ENCODE results near the gene RPL27. TPM values are rescaled to one million over a fixed set of nuclear protein-coding genes. Genes with fewer than 3 reads are reported as not detected.
"Not testable (repeated sequence)": the region's sequence is repeated elsewhere in the genome, so short reads cannot be mapped to it uniquely, and the experiment has no call there.

The RPL27 gene
- total RNA-seq, 4 donors from 2014 or later = 243 to 836 (median 677) TPM

DNA sequence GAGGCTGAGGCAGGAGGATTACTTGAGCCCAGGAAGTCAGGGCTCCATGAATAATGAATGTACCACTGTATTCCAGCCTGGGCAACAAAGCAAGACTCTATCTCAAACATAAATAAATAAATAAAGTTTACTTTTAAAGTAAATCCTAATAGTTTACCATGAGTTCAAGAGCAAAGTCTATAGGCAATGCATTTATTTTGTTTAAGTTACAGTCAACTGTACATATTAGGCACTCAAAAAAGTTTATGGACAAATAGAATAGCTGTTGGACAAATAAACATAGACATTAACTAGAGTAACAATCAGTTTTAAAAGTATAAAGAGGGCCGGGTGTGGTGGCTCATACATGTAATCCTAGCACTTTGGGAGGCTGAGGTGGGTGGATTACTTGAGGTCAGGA is 30.3 kb upstream of the RPL27 start:
- in situ Hi-C loops (cut with MboI; ENCODE audit: low pct_ligation_motif_present in 1 of 4, low pct_unique_long_range_greater_than_20kb in 1 of 4, low sequenced_read_pairs in 3 of 4) (no loop called here), intact Hi-C loops (cut with DNase I; ENCODE audit: low total_unique reads) (no loop called here)
- Histone ChIP-seq H3K27me3 (no peaks in the 10 kb centered on the region), H3K36me3 (no peaks in the 10 kb centered on the region), H3K9me3 (no peaks in the 10 kb centered on the region), H3K4me3 (no peak overlapping the region), H3K27ac (no peak overlapping the region), H3K4me1 (peaks cover 3 to 15% (median 7%) of the 10 kb centered on the region in 4 donors)
- TF ChIP-seq EP300 (IDR thresholded peaks at IDR 0.05; ENCODE audit: low read depth) (no peak), POLR2AphosphoS5 (IDR thresholded peaks at IDR 0.05) (no peak), POLR2A (IDR thresholded peaks at IDR 0.05) (no peak)
- TF ChIP-seq, protein P1, sequence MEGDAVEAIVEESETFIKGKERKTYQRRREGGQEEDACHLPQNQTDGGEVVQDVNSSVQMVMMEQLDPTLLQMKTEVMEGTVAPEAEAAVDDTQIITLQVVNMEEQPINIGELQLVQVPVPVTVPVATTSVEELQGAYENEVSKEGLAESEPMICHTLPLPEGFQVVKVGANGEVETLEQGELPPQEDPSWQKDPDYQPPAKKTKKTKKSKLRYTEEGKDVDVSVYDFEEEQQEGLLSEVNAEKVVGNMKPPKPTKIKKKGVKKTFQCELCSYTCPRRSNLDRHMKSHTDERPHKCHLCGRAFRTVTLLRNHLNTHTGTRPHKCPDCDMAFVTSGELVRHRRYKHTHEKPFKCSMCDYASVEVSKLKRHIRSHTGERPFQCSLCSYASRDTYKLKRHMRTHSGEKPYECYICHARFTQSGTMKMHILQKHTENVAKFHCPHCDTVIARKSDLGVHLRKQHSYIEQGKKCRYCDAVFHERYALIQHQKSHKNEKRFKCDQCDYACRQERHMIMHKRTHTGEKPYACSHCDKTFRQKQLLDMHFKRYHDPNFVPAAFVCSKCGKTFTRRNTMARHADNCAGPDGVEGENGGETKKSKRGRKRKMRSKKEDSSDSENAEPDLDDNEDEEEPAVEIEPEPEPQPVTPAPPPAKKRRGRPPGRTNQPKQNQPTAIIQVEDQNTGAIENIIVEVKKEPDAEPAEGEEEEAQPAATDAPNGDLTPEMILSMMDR (IDR thresholded peaks at IDR 0.05) = no peak
- WGBS, 2 donors (ENCODE audit: low coverage in 1 of 2) = 22 to 57% methylated on average over 1 of the region's 1 CpG
- DNase-seq = no peak

DNA sequence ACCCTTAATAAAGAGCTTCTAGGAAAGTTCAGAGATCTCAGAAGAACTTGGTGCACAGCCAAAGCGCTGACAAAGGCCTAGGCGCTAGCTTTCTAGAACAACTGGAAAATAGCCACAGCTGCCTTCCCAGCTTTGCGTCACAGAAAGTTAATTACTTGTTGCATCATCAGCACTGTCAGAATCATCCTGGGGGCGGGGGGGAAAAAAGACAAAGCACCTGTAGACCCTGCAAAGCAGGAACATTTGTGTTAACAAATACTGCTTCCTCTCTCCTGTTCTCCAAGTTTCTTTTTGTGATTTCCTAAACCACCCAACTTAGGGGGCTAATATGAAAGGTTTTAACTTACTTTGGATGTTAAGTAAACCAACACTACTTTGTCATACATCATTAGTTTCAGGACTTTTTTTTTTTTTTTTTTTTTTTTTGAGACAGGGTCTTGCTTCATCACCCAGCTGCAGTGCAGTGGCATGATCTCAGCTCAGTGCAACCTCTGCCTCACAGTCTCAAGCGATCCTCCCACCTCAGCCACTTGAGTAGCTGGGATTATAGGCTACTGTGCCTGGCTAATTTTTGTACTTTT is 29.1 kb upstream of the RPL27 start:
- in situ Hi-C loops (cut with MboI; ENCODE audit: low pct_ligation_motif_present in 1 of 4, low pct_unique_long_range_greater_than_20kb in 1 of 4, low sequenced_read_pairs in 3 of 4) = no loop called here
- TF ChIP-seq POLR2A (IDR thresholded peaks at IDR 0.05) (no peak), POLR2AphosphoS5 (IDR thresholded peaks at IDR 0.05) (no peak), EP300 (IDR thresholded peaks at IDR 0.05; ENCODE audit: low read depth) (no peak)
- TF ChIP-seq, protein P1 (IDR thresholded peaks at IDR 0.05) = no peak
- Histone ChIP-seq H3K36me3 (no peaks in the 10 kb centered on the region), H3K27me3 (no peaks in the 10 kb centered on the region), H3K27ac (no peak overlapping the region), H3K4me1 (peaks cover 0 to 4% (median 0%) of the 10 kb centered on the region in 4 donors), H3K9me3 (no peaks in the 10 kb centered on the region), H3K4me3 (no peak overlapping the region)
- no peak for DNase-seq
- intact Hi-C loops (cut with DNase I; ENCODE audit: low total_unique reads) = no loop called here
- 51 to 60% methylated on average over 2 to 5 of the region's 5 CpGs for WGBS, 2 donors (ENCODE audit: low coverage in 1 of 2)

DNA sequence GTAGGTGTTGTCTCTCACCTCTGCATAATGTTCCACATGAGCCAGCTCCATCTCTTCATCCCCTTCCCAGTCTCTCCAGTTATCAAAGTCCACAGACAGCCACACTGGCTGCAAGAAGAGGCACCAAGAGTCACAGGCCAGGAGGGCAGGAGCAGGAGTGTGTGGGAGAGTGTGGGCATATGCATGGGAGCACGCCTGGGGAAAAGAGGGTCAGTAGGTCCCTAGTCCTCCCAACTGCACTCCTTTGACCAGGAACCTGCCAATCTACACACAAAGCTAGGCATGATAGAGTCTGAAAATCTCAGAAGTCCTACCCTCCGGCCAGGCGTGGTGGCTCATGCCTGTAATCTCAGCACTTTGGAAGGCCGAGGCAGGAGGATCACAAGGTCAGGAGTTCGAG is 26.6 kb upstream of the RPL27 start:
- Histone ChIP-seq H3K36me3 (no peaks in the 10 kb centered on the region), H3K4me3 (no peak overlapping the region), H3K4me1 (peaks cover 0 to 6% (median under 1%) of the 10 kb centered on the region in 4 donors), H3K27me3 (no peaks in the 10 kb centered on the region), H3K27ac (no peak overlapping the region), H3K9me3 (no peaks in the 10 kb centered on the region)
- in situ Hi-C loops (cut with MboI; ENCODE audit: low pct_ligation_motif_present in 1 of 4, low pct_unique_long_range_greater_than_20kb in 1 of 4, low sequenced_read_pairs in 3 of 4) = no loop called here
- TF ChIP-seq, protein P1 (IDR thresholded peaks at IDR 0.05) = no peak
- TF ChIP-seq POLR2A (IDR thresholded peaks at IDR 0.05) = no peak
- TF ChIP-seq POLR2AphosphoS5 (IDR thresholded peaks at IDR 0.05) = no peak
- TF ChIP-seq EP300 (IDR thresholded peaks at IDR 0.05; ENCODE audit: low read depth) = no peak
- WGBS, 2 donors (ENCODE audit: low coverage in 1 of 2) = 85% methylated on average over 5 of the region's 5 CpGs; no CpG with 5 or more reads in 1 of the 2 donors
- intact Hi-C loops (cut with DNase I; ENCODE audit: low total_unique reads) = no loop called here
- no peak for DNase-seq

DNA sequence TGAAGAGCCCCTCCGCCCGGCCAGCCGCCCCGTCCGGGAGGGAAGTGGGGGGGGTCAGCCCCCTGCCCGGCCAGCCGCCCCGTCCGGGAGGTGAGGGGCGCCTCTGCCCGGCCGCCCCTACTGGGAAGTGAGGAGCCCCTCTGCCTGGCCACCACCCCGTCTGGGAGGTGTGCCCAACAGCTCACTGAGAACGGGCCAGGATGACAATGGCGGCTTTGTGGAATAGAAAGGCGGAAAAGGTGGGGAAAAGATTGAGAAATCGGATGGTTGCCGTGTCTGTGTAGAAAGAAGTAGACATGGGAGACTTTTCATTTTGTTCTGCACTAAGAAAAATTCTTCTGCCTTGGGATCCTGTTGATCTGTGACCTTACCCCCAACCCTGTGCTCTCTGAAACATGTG is 24.9 kb upstream of the RPL27 start:
- WGBS, 2 donors (ENCODE audit: low coverage in 1 of 2) = 88% methylated on average over 5 of the region's 18 CpGs; no CpG with 5 or more reads in 1 of the 2 donors
- H3K27me3 ChIP-seq; DNase-seq; H3K36me3 ChIP-seq; in situ Hi-C loops (cut with MboI; ENCODE audit: low pct_ligation_motif_present in 1 of 4, low pct_unique_long_range_greater_than_20kb in 1 of 4, low sequenced_read_pairs in 3 of 4); H3K9me3 ChIP-seq; intact Hi-C loops (cut with DNase I; ENCODE audit: low total_unique reads); H3K4me3 ChIP-seq; H3K4me1 ChIP-seq; H3K27ac ChIP-seq: not testable (repeated sequence)

DNA sequence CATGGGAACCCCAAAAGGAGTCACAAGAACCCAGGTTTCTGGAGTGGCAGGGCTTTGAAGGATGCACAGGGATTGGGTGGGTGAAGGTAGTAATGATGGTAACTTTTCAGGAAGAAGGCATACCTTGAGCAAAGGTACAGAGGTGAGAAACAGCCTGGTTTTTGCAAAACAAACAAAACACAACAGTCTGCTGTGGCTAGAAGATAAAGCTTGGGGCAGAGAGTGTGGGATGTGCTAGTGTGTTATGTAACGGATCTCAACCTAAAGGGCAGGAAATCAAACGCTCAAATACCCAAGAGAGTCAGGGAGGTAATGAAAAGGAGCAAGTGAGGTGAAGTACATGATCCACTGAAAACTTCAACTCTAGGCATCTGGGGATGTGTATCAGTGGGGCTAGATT is 23.0 kb upstream of the RPL27 start:
- Histone ChIP-seq H3K36me3 (no peaks in the 10 kb centered on the region), H3K27me3 (no peaks in the 10 kb centered on the region), H3K4me3 (no peak overlapping the region), H3K9me3 (no peaks in the 10 kb centered on the region), H3K27ac (no peak overlapping the region), H3K4me1 (peaks cover 9 to 21% (median 16%) of the 10 kb centered on the region in 4 donors)
- DNase-seq = no peak
- 47 to 83% methylated on average over 2 of the region's 2 CpGs for WGBS, 2 donors (ENCODE audit: low coverage in 1 of 2)
- in situ Hi-C loops (cut with MboI; ENCODE audit: low pct_ligation_motif_present in 1 of 4, low pct_unique_long_range_greater_than_20kb in 1 of 4, low sequenced_read_pairs in 3 of 4) (no loop called here), intact Hi-C loops (cut with DNase I; ENCODE audit: low total_unique reads) (no loop called here)
- TF ChIP-seq EP300 (IDR thresholded peaks at IDR 0.05; ENCODE audit: low read depth) (no peak), POLR2AphosphoS5 (IDR thresholded peaks at IDR 0.05) (no peak), POLR2A (IDR thresholded peaks at IDR 0.05) (no peak)
- TF ChIP-seq, protein P1 (IDR thresholded peaks at IDR 0.05) = no peak

DNA sequence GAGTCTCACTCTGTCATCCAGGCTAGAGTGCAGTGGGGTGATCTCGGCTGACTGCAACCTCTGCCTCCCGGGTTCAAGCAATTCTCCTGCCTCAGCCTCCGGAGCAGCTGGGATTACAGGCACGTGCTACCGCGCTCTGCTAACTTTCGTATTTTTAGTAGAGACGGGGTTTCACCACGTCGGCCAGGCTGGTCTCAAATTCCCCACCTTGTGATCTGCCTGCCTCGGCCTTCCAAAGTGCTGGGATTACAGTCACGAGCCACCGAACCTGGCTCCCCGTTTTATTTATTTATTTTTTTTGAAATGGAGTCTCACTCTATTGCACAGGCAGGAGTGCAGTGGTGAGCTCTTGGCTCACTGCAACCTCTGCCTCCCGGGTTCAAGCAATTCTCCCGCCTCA is 22.5 kb upstream of the RPL27 start:
- intact Hi-C loops (cut with DNase I; ENCODE audit: low total_unique reads); H3K27me3 ChIP-seq; DNase-seq; H3K27ac ChIP-seq; H3K9me3 ChIP-seq; H3K36me3 ChIP-seq; in situ Hi-C loops (cut with MboI; ENCODE audit: low pct_ligation_motif_present in 1 of 4, low pct_unique_long_range_greater_than_20kb in 1 of 4, low sequenced_read_pairs in 3 of 4); H3K4me3 ChIP-seq: not testable (repeated sequence)
- H3K4me1 ChIP-seq = peaks cover 9 to 21% (median 16%) of the 10 kb centered on the region in 4 donors
- WGBS, 2 donors (ENCODE audit: low coverage in 1 of 2) = 91 to 92% methylated on average over 9 to 16 of the region's 16 CpGs
